Ectodermal cell (in vitro differentiated cells): ENCODE measurements around the gene PPIP5K1.
"Not testable (repeated sequence)": the region's sequence is repeated elsewhere in the genome, so short reads cannot be mapped to it uniquely, and the experiment has no call there.

Experiments used
- H3K27ac ChIP-seq: 2 replicates; pipeline ENCODE4 v1.7.0; 2013; ENCODE audit warnings: mild to moderate bottlenecking, low read depth, low read length; ENCODE audit not compliant: insufficient read depth, poor library complexity, severe bottlenecking
- H3K27me3 ChIP-seq: 2 replicates; pipeline ENCODE4 v1.7.0; 2013; ENCODE audit warnings: mild to moderate bottlenecking, low read length; ENCODE audit not compliant: insufficient read depth, control insufficient read depth, poor library complexity, severe bottlenecking
- H3K36me3 ChIP-seq: one replicate; pipeline ENCODE4 v1.7.0; 2013; ENCODE audit warnings: low read length; ENCODE audit not compliant: control insufficient read depth, insufficient read depth
- H3K4me1 ChIP-seq: one replicate; pipeline ENCODE4 v1.7.0; 2013; ENCODE audit warnings: low read length; ENCODE audit not compliant: control insufficient read depth, insufficient read depth
- H3K4me3 ChIP-seq: 2 replicates; pipeline ENCODE4 v1.7.0; 2013; ENCODE audit warnings: low read depth, low read length, control low read depth; ENCODE audit not compliant: insufficient read depth
- H3K9me3 ChIP-seq: 2 replicates; pipeline ENCODE4 v1.7.0; 2013; ENCODE audit warnings: mild to moderate bottlenecking, low read length, moderate library complexity; ENCODE audit not compliant: control insufficient read depth
- WGBS, 2 experiments: methylation state at CpG; one replicate each; pipeline ENCODE4 v1.1.7; 2013; ENCODE audit warnings: missing lambda C conversion rate in 2 of 2; 5-methylcytosine and 5-hydroxymethylcytosine counted together

The PPIP5K1 gene

GRCh38 chr15:43545426-43545825, 44.6 kb downstream of the PPIP5K1 start:
- H3K9me3 ChIP-seq = no peaks in the 10 kb centered on the region
- 91% methylated on average over 1 of the region's 1 CpG for WGBS, 2 experiments
- no peak overlapping the region for H3K27ac ChIP-seq
- H3K4me1 ChIP-seq = no peaks in the 10 kb centered on the region
- H3K27me3 ChIP-seq = no peaks in the 10 kb centered on the region
- H3K36me3 ChIP-seq = no peaks in the 10 kb centered on the region
- no peak overlapping the region for H3K4me3 ChIP-seq

DNA sequence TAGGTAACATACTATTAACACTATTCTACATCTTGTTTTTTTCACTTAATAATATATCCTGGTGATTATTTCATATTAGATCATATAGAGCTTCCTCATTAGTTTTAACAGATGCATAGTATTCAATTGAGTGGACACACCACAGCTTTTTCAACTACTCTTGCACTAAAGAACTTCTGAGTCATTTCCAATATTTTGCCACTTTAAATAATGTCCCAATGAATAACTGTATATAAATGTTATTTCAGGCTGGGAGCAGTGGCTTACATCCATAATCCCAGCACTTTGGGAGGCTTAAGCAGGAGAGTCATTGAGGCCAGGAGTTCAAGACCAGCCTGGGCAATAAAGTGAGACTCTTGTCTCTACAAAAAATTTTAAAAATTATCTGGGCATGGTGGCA, 45.7 kb downstream of the PPIP5K1 start:
- H3K4me1 ChIP-seq = no peaks in the 10 kb centered on the region
- no peak overlapping the region for H3K4me3 ChIP-seq
- H3K27ac ChIP-seq = no peak overlapping the region
- no peaks in the 10 kb centered on the region for H3K36me3 ChIP-seq
- no peaks in the 10 kb centered on the region for H3K27me3 ChIP-seq
- H3K9me3 ChIP-seq = no peaks in the 10 kb centered on the region

DNA sequence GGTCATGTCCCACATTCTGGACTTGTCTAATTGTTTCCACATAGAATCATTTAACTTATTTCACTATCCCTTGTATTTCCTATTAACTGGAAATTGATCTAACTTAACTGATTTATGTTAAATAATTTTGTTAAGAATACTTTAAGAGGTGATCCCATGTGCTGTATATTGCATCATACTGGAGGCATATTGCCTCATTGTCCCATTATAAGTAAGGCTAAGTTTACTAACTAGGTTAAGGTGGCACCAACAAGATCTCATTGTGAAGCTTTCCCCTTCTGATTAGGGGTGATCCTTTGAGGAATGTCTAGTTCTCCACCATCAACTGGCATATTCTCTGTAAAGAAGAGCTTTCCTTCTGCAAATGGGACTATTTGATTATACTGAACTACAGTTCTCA, 48.2 kb downstream of the PPIP5K1 start:
- Histone ChIP-seq H3K9me3 (no peaks in the 10 kb centered on the region), H3K27ac (no peak overlapping the region), H3K27me3 (no peaks in the 10 kb centered on the region), H3K4me3 (no peak overlapping the region), H3K4me1 (no peaks in the 10 kb centered on the region), H3K36me3 (no peaks in the 10 kb centered on the region)

GRCh38 chr15:43538091-43538490, 51.9 kb downstream of the PPIP5K1 start:
- H3K27me3 ChIP-seq = no peaks in the 10 kb centered on the region

DNA sequence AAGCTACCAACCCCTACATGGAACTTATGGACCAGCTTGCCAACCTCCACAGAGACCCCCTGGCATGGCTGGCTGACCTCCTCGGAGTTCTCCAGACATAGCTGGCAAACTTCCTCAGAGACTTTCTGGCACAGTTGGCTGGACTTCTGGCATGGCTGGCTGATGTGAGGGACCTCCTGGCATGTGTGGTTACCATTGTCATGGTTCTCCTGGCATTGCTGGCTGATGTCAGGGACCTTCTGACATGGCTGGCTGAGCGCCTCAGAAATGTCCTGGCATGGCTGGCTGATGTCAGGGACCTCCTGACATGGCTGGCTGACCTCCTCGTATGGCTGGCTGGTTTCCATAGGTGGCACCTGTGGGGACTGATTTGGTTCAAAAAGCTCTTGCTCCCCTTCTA, 55.1 kb downstream of the PPIP5K1 start:
- Histone ChIP-seq H3K36me3 (peaks cover 2% of the 10 kb centered on the region), H3K4me3 (no peak overlapping the region), H3K27ac (no peak overlapping the region), H3K27me3 (no peaks in the 10 kb centered on the region), H3K4me1 (peaks cover 20% of the 10 kb centered on the region), H3K9me3 (no peaks in the 10 kb centered on the region)
- 88 to 90% methylated on average over 3 of the region's 3 CpGs for WGBS, 2 experiments

More at GRCh38 chr15:43538091-43538490, 51.9 kb downstream of the PPIP5K1 start:
- H3K27ac ChIP-seq = no peak overlapping the region
- H3K9me3 ChIP-seq = no peaks in the 10 kb centered on the region
- no peaks in the 10 kb centered on the region for H3K4me1 ChIP-seq
- 96% methylated on average over 2 of the region's 2 CpGs for WGBS, 2 experiments
- H3K4me3 ChIP-seq = no peak overlapping the region
- H3K36me3 ChIP-seq = peaks cover 2% of the 10 kb centered on the region

GRCh38 chr15:43532826-43533225, 57.2 kb downstream of the PPIP5K1 start:
- 92 to 97% methylated on average over 5 of the region's 5 CpGs for WGBS, 2 experiments
- not testable (repeated sequence) for H3K27ac ChIP-seq, H3K36me3 ChIP-seq, H3K27me3 ChIP-seq, H3K9me3 ChIP-seq, H3K4me3 ChIP-seq
- peaks cover 22% of the 10 kb centered on the region for H3K4me1 ChIP-seq

DNA sequence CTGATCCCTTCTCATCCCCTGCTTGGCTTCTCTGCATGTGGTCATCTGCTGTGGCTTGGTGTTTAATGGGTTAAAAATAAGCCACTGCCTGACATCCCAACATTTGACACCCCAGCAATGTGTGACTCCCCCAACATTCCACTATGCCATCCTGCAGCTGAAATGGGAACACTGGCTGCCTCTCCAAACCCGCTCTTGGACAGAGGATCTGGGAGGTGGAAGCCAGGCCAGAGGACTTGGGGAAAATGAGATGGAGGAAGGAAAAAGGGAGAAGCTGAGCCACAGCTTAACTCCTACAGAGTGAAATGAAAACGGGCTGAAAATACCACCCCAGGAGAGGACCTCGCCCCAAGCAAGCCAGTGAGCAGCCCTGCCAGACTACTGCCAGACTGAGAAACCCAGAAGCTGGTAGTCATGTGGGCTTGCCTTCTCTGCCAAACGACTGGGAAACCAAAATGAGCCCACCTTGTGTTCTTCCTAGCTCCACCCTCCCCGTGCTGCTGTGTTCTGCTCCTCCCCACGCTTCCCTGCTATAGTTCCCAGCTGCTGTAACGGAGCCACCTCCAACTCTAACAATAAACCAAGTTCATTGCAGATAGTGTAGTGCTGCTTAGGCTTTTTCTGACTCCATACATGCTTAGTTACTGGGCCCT, 58.9 kb downstream of the PPIP5K1 start:
- Histone ChIP-seq H3K4me3 (no peak overlapping the region), H3K27me3 (no peaks in the 10 kb centered on the region), H3K36me3 (peaks cover 2% of the 10 kb centered on the region), H3K4me1 (peaks cover 22% of the 10 kb centered on the region), H3K27ac (peak overlapping the region; percentile 18), H3K9me3 (no peaks in the 10 kb centered on the region)
- 24 to 28% methylated on average over 7 of the region's 7 CpGs for WGBS, 2 experiments

DNA sequence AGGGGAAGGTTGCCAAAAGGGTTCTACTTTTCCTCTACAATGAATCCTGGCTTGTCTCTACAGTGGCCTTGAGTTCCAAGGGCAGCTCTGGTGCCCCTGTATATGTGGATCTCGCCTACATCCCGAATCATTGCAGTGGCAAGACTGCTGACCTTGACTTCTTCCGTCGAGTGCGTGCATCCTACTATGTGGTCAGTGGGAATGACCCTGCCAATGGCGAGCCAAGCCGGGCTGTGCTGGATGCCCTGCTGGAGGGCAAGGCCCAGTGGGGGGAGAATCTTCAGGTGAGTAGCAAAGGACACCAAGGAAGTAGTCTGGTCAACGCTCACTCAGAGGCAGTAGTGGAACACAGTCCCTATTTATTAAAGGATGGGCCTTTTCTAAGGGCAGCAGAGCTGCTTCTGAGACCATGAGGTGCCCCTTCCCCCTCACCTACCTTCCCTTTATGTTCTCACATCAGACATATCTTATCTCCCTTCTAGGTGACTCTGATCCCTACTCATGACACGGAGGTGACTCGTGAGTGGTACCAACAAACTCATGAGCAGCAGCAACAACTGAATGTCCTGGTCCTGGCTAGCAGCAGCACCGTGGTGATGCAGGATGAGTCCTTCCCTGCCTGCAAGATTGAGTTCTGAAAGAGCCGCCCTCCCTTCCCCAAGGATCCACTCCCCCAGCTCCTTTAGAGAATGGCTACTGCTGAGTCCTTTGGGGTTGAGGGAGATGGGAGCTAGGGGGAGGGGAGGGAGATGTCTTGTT, 60.2 kb downstream of the PPIP5K1 start:
- WGBS, 2 experiments = 87 to 89% methylated on average over 12 of the region's 12 CpGs
- Histone ChIP-seq H3K4me3 (no peak overlapping the region), H3K4me1 (peaks cover 22% of the 10 kb centered on the region), H3K36me3 (peaks cover 2% of the 10 kb centered on the region), H3K27me3 (no peaks in the 10 kb centered on the region), H3K9me3 (no peaks in the 10 kb centered on the region), H3K27ac (no peak overlapping the region)

DNA sequence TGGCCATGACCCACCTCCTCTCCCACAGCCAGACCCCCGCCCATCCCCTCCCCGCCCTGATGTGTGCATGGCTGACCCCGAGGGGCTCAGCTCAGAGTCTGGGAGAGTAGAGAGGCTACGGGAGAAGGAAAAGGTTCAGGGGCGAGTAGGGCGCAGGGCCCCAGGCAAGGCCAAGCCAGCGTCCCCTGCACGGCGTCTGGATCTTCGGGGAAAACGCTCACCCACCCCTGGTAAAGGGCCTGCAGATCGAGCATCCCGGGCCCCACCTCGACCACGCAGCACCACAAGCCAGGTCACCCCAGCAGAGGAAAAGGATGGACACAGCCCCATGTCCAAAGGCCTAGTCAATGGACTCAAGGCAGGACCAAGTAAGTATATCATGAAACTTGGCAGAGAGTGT, 60.9 kb downstream of the PPIP5K1 start:
- Histone ChIP-seq H3K27ac (no peak overlapping the region), H3K36me3 (peaks cover 6% of the 10 kb centered on the region), H3K9me3 (no peaks in the 10 kb centered on the region), H3K27me3 (no peaks in the 10 kb centered on the region), H3K4me3 (no peak overlapping the region), H3K4me1 (peaks cover 22% of the 10 kb centered on the region)
- WGBS, 2 experiments = 96 to 97% methylated on average over 15 of the region's 15 CpGs

- no peaks in the 10 kb centered on the region for H3K27me3 ChIP-seq
- peaks cover 6% of the 10 kb centered on the region for H3K36me3 ChIP-seq
- H3K4me3 ChIP-seq = no peak overlapping the region
- H3K4me1 ChIP-seq = peaks cover 22% of the 10 kb centered on the region
- WGBS, 2 experiments = 92 to 93% methylated on average over 11 of the region's 11 CpGs
- H3K9me3 ChIP-seq = no peaks in the 10 kb centered on the region
- no peak overlapping the region for H3K27ac ChIP-seq
Measured at GRCh38 chr15:43528542-43529007, 61.4 kb downstream of the PPIP5K1 start.
